Measurements from ENCODE around the gene PKDCC. TPM values are rescaled to one million over a fixed set of nuclear protein-coding genes. Genes with fewer than 3 reads are reported as not detected.
A peak's percentile ranks its signal among the peaks of the same experiment; 100 is the strongest.

The PKDCC gene
- total RNA-seq, 4 donors from 2014 or later = 34.1 to 244 (median 109) TPM

DNA sequence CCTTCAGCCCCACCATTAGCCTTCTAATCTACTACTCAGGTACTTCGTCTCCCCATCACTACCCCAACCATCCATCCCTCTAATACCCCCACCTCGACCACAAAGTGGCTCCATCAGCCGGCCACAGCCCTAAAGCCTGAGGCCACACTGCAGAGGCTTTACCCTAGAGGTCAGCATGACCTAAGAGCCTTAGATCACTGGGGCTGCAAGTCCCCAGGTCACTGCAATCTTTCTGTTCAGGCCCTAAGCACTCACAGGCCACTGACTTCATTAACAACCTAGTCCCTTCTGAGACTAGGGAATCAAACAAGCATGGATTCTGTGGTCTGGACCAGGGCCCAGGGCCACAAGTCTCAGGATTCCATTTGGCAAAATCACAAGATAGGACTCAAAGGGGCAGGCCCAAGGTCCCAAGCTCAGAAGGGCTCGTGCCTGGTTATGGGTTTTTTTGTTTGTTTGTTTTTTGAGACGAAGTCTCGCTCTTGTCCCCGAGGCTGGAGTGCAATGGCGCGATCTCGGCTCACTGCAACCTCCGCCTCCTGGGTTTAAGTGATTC is 37.0 kb upstream of the PKDCC start:
- Histone ChIP-seq H3K4me3 (no peak overlapping the region), H3K27ac (peak overlapping the region in 1 of 2 donors; percentile 70), H3K36me3 (no peaks in the 10 kb centered on the region), H3K9me3 (no peaks in the 10 kb centered on the region), H3K27me3 (no peaks in the 10 kb centered on the region), H3K4me1 (no peaks in the 10 kb centered on the region)
- DNase-seq = no peak
- intact Hi-C loops (cut with DNase I; ENCODE audit: low total_unique reads) = no loop called here
- TF ChIP-seq, protein P1, sequence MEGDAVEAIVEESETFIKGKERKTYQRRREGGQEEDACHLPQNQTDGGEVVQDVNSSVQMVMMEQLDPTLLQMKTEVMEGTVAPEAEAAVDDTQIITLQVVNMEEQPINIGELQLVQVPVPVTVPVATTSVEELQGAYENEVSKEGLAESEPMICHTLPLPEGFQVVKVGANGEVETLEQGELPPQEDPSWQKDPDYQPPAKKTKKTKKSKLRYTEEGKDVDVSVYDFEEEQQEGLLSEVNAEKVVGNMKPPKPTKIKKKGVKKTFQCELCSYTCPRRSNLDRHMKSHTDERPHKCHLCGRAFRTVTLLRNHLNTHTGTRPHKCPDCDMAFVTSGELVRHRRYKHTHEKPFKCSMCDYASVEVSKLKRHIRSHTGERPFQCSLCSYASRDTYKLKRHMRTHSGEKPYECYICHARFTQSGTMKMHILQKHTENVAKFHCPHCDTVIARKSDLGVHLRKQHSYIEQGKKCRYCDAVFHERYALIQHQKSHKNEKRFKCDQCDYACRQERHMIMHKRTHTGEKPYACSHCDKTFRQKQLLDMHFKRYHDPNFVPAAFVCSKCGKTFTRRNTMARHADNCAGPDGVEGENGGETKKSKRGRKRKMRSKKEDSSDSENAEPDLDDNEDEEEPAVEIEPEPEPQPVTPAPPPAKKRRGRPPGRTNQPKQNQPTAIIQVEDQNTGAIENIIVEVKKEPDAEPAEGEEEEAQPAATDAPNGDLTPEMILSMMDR (IDR thresholded peaks at IDR 0.05) = no peak

DNA sequence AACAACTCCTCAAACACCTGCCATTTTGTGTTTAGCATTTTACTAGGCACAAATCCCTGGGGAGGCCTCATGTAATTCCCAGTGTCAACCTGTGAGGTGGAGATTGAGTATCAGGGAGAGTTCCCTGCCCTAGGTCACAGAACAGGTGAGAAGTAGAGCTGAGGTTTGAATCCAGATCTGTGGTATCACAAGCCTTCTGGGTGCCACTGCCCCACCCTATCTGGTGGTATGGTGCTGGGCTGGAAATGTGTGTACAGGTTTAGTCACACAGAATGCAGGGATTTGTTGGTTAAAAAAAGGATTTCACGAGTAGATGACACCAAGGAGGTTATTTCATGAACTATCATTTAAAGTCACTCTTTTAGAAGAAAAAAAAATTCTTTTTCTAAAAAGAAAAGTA is 35.7 kb upstream of the PKDCC start:
- H3K27ac ChIP-seq = no peak overlapping the region
- intact Hi-C loops (cut with DNase I; ENCODE audit: low total_unique reads) = no loop called here
- DNase-seq = no peak
- no peak overlapping the region for H3K4me3 ChIP-seq
- no peaks in the 10 kb centered on the region for H3K36me3 ChIP-seq
- H3K27me3 ChIP-seq = no peaks in the 10 kb centered on the region
- H3K9me3 ChIP-seq = no peaks in the 10 kb centered on the region
- TF ChIP-seq POLR2A (IDR thresholded peaks at IDR 0.05) = no peak
- TF ChIP-seq, protein P1 (IDR thresholded peaks at IDR 0.05) = no peak
- no peaks in the 10 kb centered on the region for H3K4me1 ChIP-seq

DNA sequence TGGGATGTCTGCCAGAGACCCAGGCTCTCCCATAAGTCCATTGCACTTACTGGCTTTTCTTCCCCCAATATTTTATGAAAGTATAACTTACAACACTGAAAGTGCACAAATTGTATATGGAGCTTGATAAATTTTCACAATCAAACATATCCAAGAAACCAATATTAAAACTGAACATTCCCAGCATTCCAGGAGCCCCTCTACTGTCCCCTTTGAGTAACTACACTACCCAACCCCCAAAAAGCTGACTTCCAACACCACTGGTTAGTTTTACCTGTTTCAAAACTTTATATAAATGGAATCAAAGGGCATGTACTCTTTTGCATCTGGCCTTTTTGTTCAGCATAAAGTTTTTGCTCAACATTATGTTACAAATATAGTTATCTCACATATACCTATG is 35.2 kb upstream of the PKDCC start:
- intact Hi-C loops (cut with DNase I; ENCODE audit: low total_unique reads) = no loop called here
- Histone ChIP-seq H3K27ac (no peak overlapping the region), H3K4me3 (no peak overlapping the region), H3K27me3 (no peaks in the 10 kb centered on the region), H3K9me3 (no peaks in the 10 kb centered on the region), H3K4me1 (no peaks in the 10 kb centered on the region), H3K36me3 (no peaks in the 10 kb centered on the region)
- DNase-seq = no peak
- TF ChIP-seq, protein P1 (IDR thresholded peaks at IDR 0.05) = no peak
- TF ChIP-seq POLR2A (IDR thresholded peaks at IDR 0.05) = no peak

DNA sequence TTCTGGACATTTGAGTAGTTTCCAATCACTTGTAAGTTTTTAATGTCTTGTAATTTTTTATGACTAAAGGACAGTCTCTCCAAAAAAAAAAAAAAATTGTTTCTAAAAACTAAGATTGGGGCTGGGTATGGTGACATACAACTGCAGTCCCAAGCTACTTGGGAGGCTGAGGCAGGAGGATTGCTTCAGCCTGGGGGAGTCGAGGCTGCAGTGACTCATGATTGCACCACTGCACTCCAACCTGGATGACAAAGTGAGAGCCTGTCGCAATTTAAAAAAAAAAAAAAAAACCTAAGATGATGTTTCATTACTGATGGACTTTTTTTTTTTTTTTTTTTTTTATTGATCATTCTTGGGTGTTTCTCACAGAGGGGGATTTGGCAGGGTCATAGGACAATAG is 34.4 kb upstream of the PKDCC start:
- intact Hi-C loops (cut with DNase I; ENCODE audit: low total_unique reads) = no loop called here
- no peak overlapping the region for H3K4me3 ChIP-seq
- no peaks in the 10 kb centered on the region for H3K36me3 ChIP-seq
- DNase-seq = no peak
- TF ChIP-seq POLR2A (IDR thresholded peaks at IDR 0.05) = no peak
- TF ChIP-seq, protein P1 (IDR thresholded peaks at IDR 0.05) = no peak
- no peaks in the 10 kb centered on the region for H3K27me3 ChIP-seq
- H3K4me1 ChIP-seq = no peaks in the 10 kb centered on the region
- H3K27ac ChIP-seq = no peak overlapping the region
- H3K9me3 ChIP-seq = no peaks in the 10 kb centered on the region

DNA sequence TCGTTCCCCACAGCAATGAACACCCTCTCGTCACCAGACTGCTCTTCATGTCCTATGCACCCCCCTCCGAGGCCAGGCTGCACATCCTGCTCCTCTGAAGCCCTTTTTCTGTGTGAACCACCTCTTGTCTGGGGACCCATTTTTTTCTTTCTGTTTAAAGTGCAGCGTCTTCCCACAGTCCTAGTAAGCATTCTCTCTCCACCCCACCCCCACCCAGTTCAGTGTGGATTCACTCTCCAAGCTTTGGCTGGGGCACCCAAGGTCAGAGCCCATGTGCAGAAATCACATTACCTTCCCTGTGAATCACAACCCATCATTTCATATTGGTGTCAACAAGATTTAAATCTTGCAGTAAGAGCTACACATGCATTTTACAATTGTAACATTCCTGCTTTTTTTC is 26.4 kb upstream of the PKDCC start:
- TF ChIP-seq, protein P1 (IDR thresholded peaks at IDR 0.05) = no peak
- no peak for TF ChIP-seq POLR2A (IDR thresholded peaks at IDR 0.05)
- no peaks in the 10 kb centered on the region for H3K36me3 ChIP-seq
- no peaks in the 10 kb centered on the region for H3K27me3 ChIP-seq
- no peaks in the 10 kb centered on the region for H3K9me3 ChIP-seq
- H3K4me3 ChIP-seq = no peak overlapping the region
- peak overlapping the region; percentile 60 to 80 for H3K27ac ChIP-seq
- H3K4me1 ChIP-seq = peaks cover 5 to 15% of the 10 kb centered on the region in 2 donors
- peak; percentile 63 to 81 for DNase-seq
- intact Hi-C loops (cut with DNase I; ENCODE audit: low total_unique reads) = no loop called here
